ENCODE results near the gene SSH2.

- TF ChIP-seq CTCF (IDR thresholded peaks at IDR 0.05; ENCODE audit: low read length) (no peak), EZH2 (optimal IDR thresholded peaks at IDR 0.05; ENCODE audit: low read depth, low read length) (no peak)
These were observed 165.3 kb downstream of the SSH2 start for GRCh38 chr17:29764748-29765147.
